HepG2 (cell line): ENCODE results near the gene ELAC2. TPM values are rescaled to one million over a fixed set of nuclear protein-coding genes. Genes with fewer than 3 reads are reported as not detected.
A peak's percentile ranks its signal among the peaks of the same experiment; 100 is the strongest.

Experiments used
- ATAC-seq: fragments of 200-7000 bp; cut with Tn5 transposase; 3 replicates; pipeline ENCODE4 v1.9.1; 2020; ENCODE audit warnings: mild to moderate bottlenecking, moderate library complexity
- BruUV-seq: library from RNA; stranded (reverse); fragments of 400-500 nt; replicated peaks from 2 replicates; lab custom pipeline; 2021; lab: Mats Ljungman, UMichigan
- CTCF ChIA-PET: fragments of 300-600 bp; formaldehyde crosslinking; extraction: SDS; loops from one replicate; lab custom pipeline; 2021; ENCODE audit warnings: low total read pairs, inconsistent platforms, low intra/inter-chr PET ratio; lab: Yijun Ruan, JAX
- POLR2A ChIA-PET: fragments of 350-600 bp; sonication (Branson Sonifier 250); formaldehyde crosslinking; loops from one replicate; lab custom pipeline; 2020; ENCODE audit warnings: antibody characterized with exemption, inconsistent platforms; lab: Yijun Ruan, JAX
- DNase-seq: peaks from one replicate; pipeline ENCODE4 v3.0.0-alpha.2; 2015; ENCODE audit warnings: low spot score
- FAIRE-seq: peaks from 3 replicates; lab custom pipeline; 2011; peaks lifted over from hg19 to GRCh38; lab: Jason Lieb, UNC
- H2AFZ ChIP-seq: one replicate; pipeline ENCODE4 v1.6.1; 2011; ENCODE audit warnings: low read length, inconsistent platforms
- H3K27ac ChIP-seq: fragments of 300-600 bp; 3 replicates; pipeline ENCODE4 v1.8.0; 2011; ENCODE audit warnings: mixed run types, mild to moderate bottlenecking, mixed read lengths, low read length, inconsistent platforms; ENCODE audit not compliant: insufficient read depth; ENCODE audit errors: extremely low read length
- H3K27me3 ChIP-seq, 2 experiments: fragments of 200-600 bp in 1 of 2; 2 replicates in 1 of 2; 3 replicates in 1 of 2; pipeline versions ENCODE4 v1.6.0 to v1.8.0; 2011; ENCODE audit warnings: low read length in 2 of 2, mild to moderate bottlenecking in 2 of 2, moderate library complexity in 2 of 2, inconsistent platforms in 1 of 2; ENCODE audit not compliant: insufficient read depth in 2 of 2, control insufficient read depth in 1 of 2
- H3K36me3 ChIP-seq, 2 experiments: fragments of 200-600 bp in 1 of 2; replicated peaks in 1 of 2; 2 replicates in 1 of 2; 3 replicates in 1 of 2; pipeline versions ENCODE4 v1.5.1 to v1.8.0; 2011; ENCODE audit warnings: low read length in 2 of 2, inconsistent platforms in 1 of 2; ENCODE audit not compliant: insufficient read depth in 2 of 2, control insufficient read depth in 1 of 2
- H3K4me1 ChIP-seq: 2 replicates; pipeline ENCODE4 v1.5.1; 2012; ENCODE audit warnings: low read length, inconsistent platforms; ENCODE audit not compliant: insufficient read depth
- H3K4me2 ChIP-seq: 2 replicates; pipeline ENCODE4 v1.6.0; 2011; ENCODE audit warnings: low read depth, low read length, inconsistent platforms
- H3K4me3 ChIP-seq, 3 experiments: fragments of 200-600 bp in 1 of 3; sonication (generic), shearing (Covaris generic) in 1 of 3; replicated peaks in 1 of 3; 2 replicates each; pipeline ENCODE4 v1.5.1; 2011 to 2016; ENCODE audit warnings: low read length in 3 of 3, inconsistent platforms in 2 of 3, low read depth in 2 of 3, mild to moderate bottlenecking in 2 of 3, control low read depth in 1 of 3, mixed read lengths in 1 of 3; ENCODE audit not compliant: insufficient read depth in 1 of 3
- H3K79me2 ChIP-seq: one replicate; pipeline ENCODE4 v1.6.1; 2011; ENCODE audit warnings: low read length, inconsistent platforms; ENCODE audit not compliant: insufficient read depth
- H3K9ac ChIP-seq: 2 replicates; pipeline ENCODE4 v1.6.0; 2011; ENCODE audit warnings: mild to moderate bottlenecking, low read depth, low read length, inconsistent platforms; ENCODE audit not compliant: insufficient read depth
- H3K9me3 ChIP-seq: 2 replicates; pipeline ENCODE4 v1.5.1; 2012; ENCODE audit warnings: mild to moderate bottlenecking, low read length
- H4K20me1 ChIP-seq: 2 replicates; pipeline ENCODE4 v1.6.0; 2011; ENCODE audit warnings: inconsistent platforms, mild to moderate bottlenecking, low read length, moderate library complexity; ENCODE audit not compliant: insufficient read depth
- AGO2 ChIP-seq: fragments of 200-400 bp; formaldehyde crosslinking; optimal IDR thresholded peaks from 2 replicates; pipeline ENCODE3; 2017; ENCODE audit warnings: mild to moderate bottlenecking, low read depth, low read length, moderate library complexity
- ETV6 ChIP-seq: sonication (generic); formaldehyde crosslinking; conservative IDR thresholded peaks from 2 replicates; pipeline ENCODE4 v1.4.0; 2020; ENCODE audit warnings: missing genetic modification reagents
- EZH2 ChIP-seq: conservative IDR thresholded peaks from 2 replicates; pipeline ENCODE4 v1.6.1; 2012; ENCODE audit warnings: mild to moderate bottlenecking, low read depth, low read length, moderate library complexity
- HDAC2 ChIP-seq: sonication (generic); formaldehyde crosslinking; IDR thresholded peaks from 2 replicates; pipeline ENCODE4 v1.4.0; 2020; ENCODE audit warnings: missing genetic modification reagents
- JDP2 ChIP-seq: sonication (generic); formaldehyde crosslinking; IDR thresholded peaks from 2 replicates; pipeline ENCODE4 v1.8.1; 2022; ENCODE audit warnings: missing genetic modification reagents, borderline replicate concordance
- ZNF407 ChIP-seq: sonication (generic); formaldehyde crosslinking; IDR thresholded peaks from one replicate; pipeline ENCODE4 v1.5.1; 2020; ENCODE audit warnings: mild to moderate bottlenecking, missing genetic modification reagents; ENCODE audit errors: not compliant biosample characterization
- ZSCAN31 ChIP-seq: sonication (generic); formaldehyde crosslinking; IDR thresholded peaks from 2 replicates; pipeline ENCODE4 v1.5.0; 2020; ENCODE audit warnings: low read depth, mild to moderate bottlenecking, missing genetic modification reagents
- WGBS: methylation state at CpG from one replicate; pipeline ENCODE4 v1.1.6; 2017; ENCODE audit warnings: low lambda C conversion rate; 5-methylcytosine and 5-hydroxymethylcytosine counted together
- in situ Hi-C: cut with HindIII; loops from 2 replicates; pipeline ENCODE4 v1.10.0; 2017; ENCODE audit warnings: low pct_unique_long_range_greater_than_20kb; ENCODE audit not compliant: extremely low pct_ligation_motif_present
- intact Hi-C: fragments of 100-400 bp; cut with micrococcal nuclease; formaldehyde crosslinking; loops from one replicate; pipeline ENCODE4 v1.10.0; 2022; ENCODE audit not compliant: unreplicated experiment
- polyA plus RNA-seq, 8 experiments: library from polyadenylated mRNA; depleted of rRNA in 3 of 8; stranded (reverse) in 7 of 8; unstranded in 1 of 8; fragments of >200 nt; fragmentation: Illumina TruSeq in 4 of 8; extraction: Trizol in 4 of 8; gene quantifications; 2 replicates each; pipeline versions ENCODE4 v1.2.1 to v1.2.3, GENCODE V29; 2011 to 2016; ENCODE audit warnings: low read depth in 4 of 8, missing spikeins in 1 of 8, mixed read lengths in 1 of 8; ENCODE audit not compliant: insufficient read depth in 1 of 8
- total RNA-seq, 5 experiments: library from RNA; depleted of rRNA; stranded (reverse); fragments of >200 nt; fragmentation: Illumina TruSeq; extraction: Trizol; gene quantifications; 2 replicates each; pipeline ENCODE4 v1.2.3, GENCODE V29; 2016; ENCODE audit warnings: low read depth in 1 of 5

ELAC2 gene
- total and polyA plus RNA-seq, 2 of the 13 experiments (the other 11 are each of a cell fraction or from before 2014, with no cell fraction given): 35.6 to 50.4 TPM

- intact Hi-C loops (no loop called here), in situ Hi-C loops (no loop called here)
- H3K9me3 ChIP-seq: no peaks in the 10 kb centered on the region
- no peak overlapping the region for H3K27ac ChIP-seq
- BruUV-seq: no TSS peak
- no peak overlapping the region for H3K4me2 ChIP-seq
- 96% methylated on average over 19 of the region's 19 CpGs for WGBS
- H3K79me2 ChIP-seq: no peaks in the 10 kb centered on the region
- ATAC-seq (no peak), FAIRE-seq (no peak)
- CTCF ChIA-PET: no interaction called here
- H2AFZ ChIP-seq: no peak overlapping the region
- no peak overlapping the region for H3K4me3 ChIP-seq
- peaks cover 26 to 78% of the 10 kb centered on the region in 2 experiments for H3K36me3 ChIP-seq
- no peak overlapping the region for H3K9ac ChIP-seq
- H3K4me1 ChIP-seq: peaks cover 9% of the 10 kb centered on the region
- H4K20me1 ChIP-seq: no peaks in the 10 kb centered on the region
- H3K27me3 ChIP-seq: no peaks in the 10 kb centered on the region
- TF ChIP-seq AGO2 (peak; percentile 45), ZSCAN31 (CRISPR knock-in tag) (no peak)
- TF ChIP-seq, all 625 proteins: peak for 1
- POLR2A ChIA-PET: no interaction called here
- DNase-seq: no peak
These were observed 23.3 kb downstream of the ELAC2 start for GRCh38 chr17:12994341-12995074.

GRCh38 chr17:12993631-12994030, 24.2 kb downstream of the ELAC2 start:
- Histone ChIP-seq H3K4me2 (no peak overlapping the region), H3K79me2 (no peaks in the 10 kb centered on the region), H4K20me1 (no peaks in the 10 kb centered on the region), H2AFZ (no peak overlapping the region), H3K27ac (no peak overlapping the region), H3K27me3 (no peaks in the 10 kb centered on the region), H3K36me3 (peaks cover 21 to 69% of the 10 kb centered on the region in 2 experiments), H3K4me3 (no peak overlapping the region), H3K9me3 (no peaks in the 10 kb centered on the region), H3K4me1 (peaks cover 9% of the 10 kb centered on the region), H3K9ac (no peak overlapping the region)
- DNase-seq: no peak
- intact Hi-C loops (no loop called here), in situ Hi-C loops (no loop called here)
- ChIA-PET POLR2A (no interaction called here), CTCF (no interaction called here)
- 97% methylated on average over 9 of the region's 14 CpGs for WGBS
- FAIRE-seq: no peak
- no peak for ATAC-seq
- BruUV-seq: no TSS peak
- TF ChIP-seq HDAC2 (CRISPR knock-in tag) (no peak), ZNF407 (CRISPR knock-in tag) (no peak), ETV6 (CRISPR knock-in tag) (no peak), EZH2 (no peak), JDP2 (CRISPR knock-in tag) (no peak)
